Epithelial cell of esophagus (primary cell): ENCODE results near the gene DCLRE1A.

Experiments
- DNase-seq: peaks from one replicate; pipeline ENCODE4 v3.0.0; 2010; ENCODE audit warnings: low read depth
- H3K4me3 ChIP-seq: 2 replicates; pipeline ENCODE4 v1.5.1; 2011; ENCODE audit warnings: mild to moderate bottlenecking, low read length, control low read depth
- CTCF ChIP-seq: IDR thresholded peaks from 2 replicates; pipeline ENCODE4 v1.5.1; 2011; ENCODE audit warnings: low read depth, mild to moderate bottlenecking, low read length, control low read depth, inconsistent platforms; ENCODE audit not compliant: insufficient read depth; ENCODE audit errors: missing control alignments

DCLRE1A gene

DNA sequence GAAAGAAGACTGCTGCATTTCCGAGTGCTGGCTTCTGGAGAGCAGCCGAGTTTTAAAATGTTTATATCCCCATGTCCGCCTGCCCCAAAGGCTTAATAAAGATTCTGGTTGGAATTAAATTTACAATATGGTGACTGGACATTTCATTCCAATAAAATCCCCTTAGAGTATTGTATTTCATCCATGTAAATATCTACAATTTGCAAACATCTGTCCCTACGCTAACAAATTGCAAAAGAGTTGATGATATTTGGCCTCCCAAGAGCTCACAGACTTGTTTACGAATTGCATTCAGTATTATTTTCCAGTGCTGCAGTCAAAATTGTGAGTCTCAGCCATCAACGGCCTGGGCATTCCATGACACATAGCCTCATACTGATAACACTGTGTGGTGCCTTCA lies 52.3 kb downstream of the DCLRE1A start:
- TF ChIP-seq CTCF, result no peak
- H3K4me3 ChIP-seq, result no peak overlapping the region
- no peak for DNase-seq

- no peak for TF ChIP-seq CTCF
- DNase-seq, result no peak
Observed at GRCh38 chr10:113791691-113792090, 62.2 kb downstream of the DCLRE1A start.

DNA sequence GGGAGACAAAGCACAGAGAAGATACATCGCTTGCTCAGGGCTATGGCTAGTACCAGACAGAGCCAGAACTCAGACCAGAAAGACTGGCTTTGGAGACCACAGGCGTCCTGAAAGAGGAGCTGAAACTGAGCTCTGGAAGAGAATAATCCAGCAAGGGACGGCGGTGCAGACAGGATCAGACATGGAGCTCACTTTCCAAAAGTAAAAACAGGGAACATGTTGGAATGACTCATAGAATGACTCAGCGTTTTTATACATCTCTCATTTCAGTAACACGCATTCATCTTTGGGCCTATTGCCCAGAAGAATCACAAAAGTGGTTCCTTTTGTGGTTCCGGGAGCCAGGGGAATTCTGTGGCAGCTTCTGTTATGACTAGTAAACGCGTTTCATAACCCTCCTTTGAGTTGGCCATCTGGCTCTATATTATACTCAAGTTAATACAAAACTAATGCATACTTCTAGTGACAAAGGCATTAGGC lies 65.2 kb downstream of the DCLRE1A start:
- DNase-seq, result peak; percentile 96
- no peak overlapping the region for H3K4me3 ChIP-seq
- TF ChIP-seq CTCF, result no peak

More at GRCh38 chr10:113791691-113792090, 62.2 kb downstream of the DCLRE1A start:
- H3K4me3 ChIP-seq, result no peak overlapping the region
